Caco-2 (cell line): ENCODE results near the gene TAF1D. TPM values are rescaled to one million over a fixed set of nuclear protein-coding genes. Genes with fewer than 3 reads are reported as not detected.

Experiments used
- BruUV-seq: library from RNA; stranded (reverse); fragments of 400-500 nt; replicated peaks from 2 replicates; lab custom pipeline; 2021; lab: Mats Ljungman, UMichigan
- CTCF ChIA-PET: fragments of 300-600 bp; sonication (Branson Sonifier 250); formaldehyde crosslinking; loops from one replicate; lab custom pipeline; 2022; ENCODE audit warnings: antibody characterized with exemption; lab: Charles Lee
- POLR2A ChIA-PET: fragments of 300-600 bp; sonication (Branson Sonifier 250); formaldehyde crosslinking; loops from one replicate; lab custom pipeline; 2022; ENCODE audit warnings: antibody characterized with exemption; lab: Charles Lee
- DNase-seq, 2 experiments: peaks; one replicate each; pipeline versions ENCODE4 v3.0.0 to v3.0.0-alpha.2; 2020 to 2022
- H3K27me3 ChIP-seq: replicated peaks from 2 replicates; pipeline ENCODE4 v1.6.0; 2011; ENCODE audit warnings: low read length; ENCODE audit not compliant: control insufficient read depth, insufficient read depth
- H3K36me3 ChIP-seq: 2 replicates; pipeline ENCODE4 v1.5.1; 2011; ENCODE audit warnings: low read length; ENCODE audit not compliant: control insufficient read depth, insufficient read depth
- H3K4me1 ChIP-seq: fragments of 250-450 bp; sonication (Bioruptor Pico); 2 replicates; pipeline ENCODE4 v1.5.1; 2020; ENCODE audit warnings: mild to moderate bottlenecking
- H3K4me3 ChIP-seq: 2 replicates; pipeline ENCODE4 v1.5.1; 2011; ENCODE audit warnings: low read depth, mild to moderate bottlenecking, control low read depth, low read length
- H3K9me3 ChIP-seq: fragments of 250-450 bp; sonication (Bioruptor Pico); 2 replicates; pipeline ENCODE4 v1.5.1; 2020; ENCODE audit warnings: mild to moderate bottlenecking, moderate library complexity
- H3K27ac Mint-ChIP-seq: one replicate; pipeline ENCODE4 v1.8.0; 2022; ENCODE audit warnings: mixed read lengths; ENCODE audit not compliant: unreplicated experiment
- H3K27me3 Mint-ChIP-seq: one replicate; pipeline ENCODE4 v1.8.0; 2022; ENCODE audit warnings: mixed read lengths; ENCODE audit not compliant: insufficient read depth, unreplicated experiment
- H3K36me3 Mint-ChIP-seq: one replicate; pipeline ENCODE4 v1.8.0; 2022; ENCODE audit warnings: mild to moderate bottlenecking, mixed read lengths; ENCODE audit not compliant: insufficient read depth, unreplicated experiment
- H3K4me1 Mint-ChIP-seq: one replicate; pipeline ENCODE4 v1.8.0; 2022; ENCODE audit warnings: low read depth, mixed read lengths; ENCODE audit not compliant: unreplicated experiment
- H3K4me3 Mint-ChIP-seq: one replicate; pipeline ENCODE4 v1.8.0; 2022; ENCODE audit warnings: mild to moderate bottlenecking, moderate library complexity, mixed read lengths; ENCODE audit not compliant: unreplicated experiment
- H3K9me3 Mint-ChIP-seq: one replicate; pipeline ENCODE4 v1.8.0; 2022; ENCODE audit warnings: mixed read lengths; ENCODE audit not compliant: unreplicated experiment
- CTCF ChIP-seq, 2 experiments: fragments of 200-600 bp in 1 of 2; IDR thresholded peaks; 1 replicate in 1 of 2; 2 replicates in 1 of 2; pipeline versions ENCODE4 v1.5.1 to v1.8.0; 2011 to 2022; ENCODE audit warnings: antibody characterized with exemption in 1 of 2, control low read depth in 1 of 2, inconsistent platforms in 1 of 2, low read depth in 1 of 2, low read length in 1 of 2, mild to moderate bottlenecking in 1 of 2, moderate library complexity in 1 of 2; ENCODE audit not compliant: insufficient read depth in 1 of 2, severe bottlenecking in 1 of 2, unreplicated experiment in 1 of 2
- intact Hi-C: fragments of 100-400 bp; cut with micrococcal nuclease; formaldehyde crosslinking; loops from one replicate; pipeline ENCODE4 v1.10.0; 2022; ENCODE audit not compliant: unreplicated experiment
- total RNA-seq: library from RNA; stranded (reverse); gene quantifications from 2 replicates; pipeline ENCODE4 v1.2.3, GENCODE V29; 2022

TAF1D gene
- total RNA-seq, 1 experiment from 2014 or later = 354 TPM

- Mint-ChIP-seq H3K36me3 (peaks cover 100% of the 10 kb centered on the region), H3K9me3 (no peaks in the 10 kb centered on the region), H3K27me3 (no peaks in the 10 kb centered on the region), H3K27ac (no peak overlapping the region), H3K4me1 (peaks cover 56% of the 10 kb centered on the region), H3K4me3 (peak overlapping the region; percentile 89)
- Histone ChIP-seq H3K9me3 (no peaks in the 10 kb centered on the region), H3K27me3 (no peaks in the 10 kb centered on the region), H3K4me3 (no peak overlapping the region), H3K4me1 (peaks cover 51% of the 10 kb centered on the region), H3K36me3 (peaks cover 17% of the 10 kb centered on the region)
- no peak for TF ChIP-seq CTCF (IDR thresholded peaks at IDR 0.05; ENCODE audit: insufficient read depth in 1 of 2, low read depth in 1 of 2, low read length in 1 of 2, severe bottlenecking in 1 of 2, unreplicated experiment in 1 of 2)
- ChIA-PET CTCF (no interaction called here), POLR2A (no interaction called here)
- intact Hi-C loops = no loop called here
- BruUV-seq = no TSS peak
- DNase-seq = no peak
These were observed 5.7 kb downstream of the TAF1D start for GRCh38 chr11:93735627-93736026.

GRCh38 chr11:93734427-93735222, 6.7 kb downstream of the TAF1D start:
- H3K4me3 ChIP-seq = no peak overlapping the region
- no TSS peak for BruUV-seq
- intact Hi-C loops = no loop called here
- peaks cover 51% of the 10 kb centered on the region for H3K4me1 ChIP-seq
- no peaks in the 10 kb centered on the region for H3K9me3 ChIP-seq
- H3K27ac Mint-ChIP-seq = no peak overlapping the region
- peaks cover 100% of the 10 kb centered on the region for H3K36me3 Mint-ChIP-seq
- peak overlapping the region; percentile 14 for H3K4me3 Mint-ChIP-seq
- no peak for TF ChIP-seq CTCF (IDR thresholded peaks at IDR 0.05; ENCODE audit: insufficient read depth in 1 of 2, low read depth in 1 of 2, low read length in 1 of 2, severe bottlenecking in 1 of 2, unreplicated experiment in 1 of 2)
- peaks cover 16% of the 10 kb centered on the region for H3K36me3 ChIP-seq
- no peaks in the 10 kb centered on the region for H3K9me3 Mint-ChIP-seq
- POLR2A ChIA-PET = no interaction called here
- peaks cover 53% of the 10 kb centered on the region for H3K4me1 Mint-ChIP-seq
- no peaks in the 10 kb centered on the region for H3K27me3 Mint-ChIP-seq
- DNase-seq = no peak
- CTCF ChIA-PET = no interaction called here
- no peaks in the 10 kb centered on the region for H3K27me3 ChIP-seq

- Mint-ChIP-seq H3K27ac (no peak overlapping the region), H3K4me1 (peaks cover 41% of the 10 kb centered on the region), H3K36me3 (peaks cover 100% of the 10 kb centered on the region), H3K9me3 (no peaks in the 10 kb centered on the region), H3K27me3 (no peaks in the 10 kb centered on the region), H3K4me3 (no peak overlapping the region)
- no peak for TF ChIP-seq CTCF (IDR thresholded peaks at IDR 0.05; ENCODE audit: insufficient read depth in 1 of 2, low read depth in 1 of 2, low read length in 1 of 2, severe bottlenecking in 1 of 2, unreplicated experiment in 1 of 2)
- DNase-seq = no peak
- no peaks in the 10 kb centered on the region for H3K27me3 ChIP-seq
- H3K4me3 ChIP-seq = no peak overlapping the region
- ChIA-PET CTCF (no interaction called here), POLR2A (interaction anchor here (0.7 kb wide), 1 partner anchor 97 kb away, joined by 3 read pairs; no protein-coding TSS in a partner anchor)
- no TSS peak for BruUV-seq
- intact Hi-C loops = no loop called here
- peaks cover 39% of the 10 kb centered on the region for H3K4me1 ChIP-seq
- H3K9me3 ChIP-seq = no peaks in the 10 kb centered on the region
- peaks cover 16% of the 10 kb centered on the region for H3K36me3 ChIP-seq
These were observed 7.8 kb downstream of the TAF1D start for GRCh38 chr11:93733474-93733873.
